A549 (cell line): Measurements from ENCODE around the gene SCO2. TPM values are rescaled to one million over a fixed set of nuclear protein-coding genes. Genes with fewer than 3 reads are reported as not detected.

Source experiments
- ATAC-seq, 2 experiments: fragments of 200-7000 bp in 1 of 2; fragments of >200 bp in 1 of 2; cut with Nextera tagmentation in 1 of 2; cut with Tn5 transposase in 1 of 2; 3 replicates each; pipeline versions ENCODE4 v1.8.0 to v1.9.1; 2018 to 2020; ENCODE audit warnings: mild to moderate bottlenecking in 1 of 2, moderate library complexity in 1 of 2
- CTCF ChIA-PET: fragments of 300-600 bp; sonication (Branson Sonifier 250); formaldehyde crosslinking; extraction: SDS; loops from one replicate; lab custom pipeline; 2021; ENCODE audit warnings: antibody characterized with exemption, inconsistent platforms; lab: Yijun Ruan, JAX
- POLR2A ChIA-PET: fragments of 350-600 bp; formaldehyde crosslinking; extraction: SDS; loops from one replicate; lab custom pipeline; 2021; ENCODE audit warnings: antibody characterized with exemption, inconsistent platforms; lab: Yijun Ruan, JAX
- DNase-seq, 2 experiments: peaks; one replicate each; pipeline versions ENCODE4 v3.0.0 to v3.0.0-alpha.2; 2011 to 2016; ENCODE audit warnings: low read depth in 1 of 2, low spot score in 1 of 2
- FAIRE-seq: peaks from 2 replicates; lab custom pipeline; 2011; peaks lifted over from hg19 to GRCh38; lab: Jason Lieb, UNC
- H3K27ac ChIP-seq, 2 experiments: fragments of >200 bp; sonication (Bioruptor Twin); formaldehyde crosslinking; 3 replicates each; pipeline ENCODE4 v1.5.1; 2016 to 2017
- H3K4me1 ChIP-seq: fragments of >200 bp; sonication (Bioruptor Twin); formaldehyde crosslinking; 3 replicates; pipeline ENCODE4 v1.6.1; 2016
- H3K4me2 ChIP-seq: fragments of >200 bp; sonication (Bioruptor Twin); formaldehyde crosslinking; 3 replicates; pipeline ENCODE4 v1.6.1; 2016
- H3K4me3 ChIP-seq: fragments of >200 bp; sonication (Bioruptor Twin); formaldehyde crosslinking; 3 replicates; pipeline ENCODE4 v1.5.1; 2016
- H3K9me3 ChIP-seq: fragments of >200 bp; sonication (Bioruptor Twin); formaldehyde crosslinking; 3 replicates; pipeline ENCODE4 v1.6.1; 2016
- BHLHE40 ChIP-seq: IDR thresholded peaks from 2 replicates; pipeline ENCODE4 v1.6.1; 2012; ENCODE audit warnings: low read depth, low read length, inconsistent platforms
- CBX2 ChIP-seq: fragments of 200-600 bp; sonication (generic); IDR thresholded peaks from 2 replicates; pipeline ENCODE4 v1.6.1; 2016; ENCODE audit warnings: low read depth, mild to moderate bottlenecking, borderline replicate concordance
- EHMT2 ChIP-seq: fragments of 200-600 bp; sonication (generic); IDR thresholded peaks from 2 replicates; pipeline ENCODE4 v1.6.1; 2016; ENCODE audit warnings: antibody characterized with exemption, low read depth, mild to moderate bottlenecking, moderate library complexity
- ESRRA ChIP-seq: fragments of 150-350 bp; IDR thresholded peaks from 2 replicates; pipeline ENCODE4 v1.6.1; 2014; ENCODE audit warnings: mild to moderate bottlenecking, low read length, borderline replicate concordance
- FOSL2 ChIP-seq, 2 experiments: fragments of 450-650 bp in 1 of 2; fragments of >200 bp in 1 of 2; sonication (Bioruptor Twin) in 1 of 2; formaldehyde crosslinking; IDR thresholded peaks; 2 replicates each; pipeline versions ENCODE4 v1.5.0 to v1.6.1; 2016 to 2020; ENCODE audit warnings: mild to moderate bottlenecking in 1 of 2, moderate library complexity in 1 of 2
- FOXS1 ChIP-seq: fragments of 250-450 bp; sonication (Bioruptor Pico); IDR thresholded peaks from 2 replicates; pipeline ENCODE4 v1.5.0; 2020; ENCODE audit warnings: mild to moderate bottlenecking, moderate library complexity
- GATA3 ChIP-seq: IDR thresholded peaks from 2 replicates; pipeline ENCODE4 v1.6.1; 2012; ENCODE audit warnings: borderline replicate concordance
- MAFK ChIP-seq: fragments of 450-650 bp; IDR thresholded peaks from 2 replicates; pipeline ENCODE4 v1.6.1; 2014; ENCODE audit not compliant: partially characterized antibody
- MAZ ChIP-seq: fragments of 150-350 bp; IDR thresholded peaks from 2 replicates; pipeline ENCODE4 v1.6.1; 2014; ENCODE audit warnings: antibody characterized with exemption, low read depth, low read length, borderline replicate concordance
- MYC ChIP-seq: IDR thresholded peaks from 2 replicates; pipeline ENCODE4 v1.6.1; 2012; ENCODE audit warnings: mild to moderate bottlenecking, inconsistent platforms, low read length, improper control_type of control experiment, borderline replicate concordance
- NPAS2 ChIP-seq: fragments of 250-450 bp; sonication (Bioruptor Pico); IDR thresholded peaks from 2 replicates; pipeline ENCODE4 v1.8.0; 2022; ENCODE audit warnings: mild to moderate bottlenecking, moderate library complexity, borderline replicate concordance
- PHF8 ChIP-seq: fragments of 200-600 bp; sonication (generic); IDR thresholded peaks from 2 replicates; pipeline ENCODE4 v1.6.1; 2016; ENCODE audit warnings: low read depth, mild to moderate bottlenecking, antibody characterized with exemption, moderate library complexity, borderline replicate concordance
- POLR2AphosphoS2 ChIP-seq: conservative IDR thresholded peaks from 2 replicates; pipeline ENCODE4 v1.6.1; 2012; ENCODE audit warnings: low read length, improper control_type of control experiment, inconsistent platforms
- RARB ChIP-seq: fragments of 250-450 bp; sonication (Bioruptor Pico); IDR thresholded peaks from 2 replicates; pipeline ENCODE4 v1.8.0; 2021; ENCODE audit warnings: mild to moderate bottlenecking, moderate library complexity
- RCOR1 ChIP-seq: fragments of 150-350 bp; IDR thresholded peaks from 2 replicates; pipeline ENCODE4 v1.6.1; 2014; ENCODE audit warnings: antibody characterized with exemption, low read length, low read depth
- RFX5 ChIP-seq: fragments of 450-650 bp; IDR thresholded peaks from 2 replicates; pipeline ENCODE4 v1.7.1; 2014; ENCODE audit warnings: antibody characterized with exemption, mild to moderate bottlenecking, moderate library complexity
- RNF2 ChIP-seq: fragments of 200-600 bp; sonication (generic); IDR thresholded peaks from 2 replicates; pipeline ENCODE4 v1.6.1; 2016; ENCODE audit warnings: low read depth, mild to moderate bottlenecking, antibody characterized with exemption, moderate library complexity, borderline replicate concordance
- TFCP2L1 ChIP-seq: fragments of 250-450 bp; sonication (Bioruptor Pico); IDR thresholded peaks from 2 replicates; pipeline ENCODE4 v1.5.0; 2021; ENCODE audit warnings: mild to moderate bottlenecking
- ZC3H11A ChIP-seq: fragments of 450-650 bp; IDR thresholded peaks from 2 replicates; pipeline ENCODE4 v1.6.1; 2014; ENCODE audit warnings: antibody characterized with exemption, mild to moderate bottlenecking
- ZFP36 ChIP-seq: fragments of 450-650 bp; IDR thresholded peaks from 2 replicates; pipeline ENCODE4 v1.6.1; 2014; ENCODE audit warnings: borderline replicate concordance; ENCODE audit not compliant: partially characterized antibody
- ZNF302 ChIP-seq: fragments of 250-450 bp; sonication (Bioruptor Pico); IDR thresholded peaks from 2 replicates; pipeline ENCODE4 v1.9.0; 2021; ENCODE audit warnings: inconsistent platforms, mild to moderate bottlenecking, moderate library complexity
- WGBS: methylation state at CpG from one replicate; pipeline ENCODE4 v1.1.6; 2017; ENCODE audit errors: missing lambda C conversion rate; 5-methylcytosine and 5-hydroxymethylcytosine counted together
- polyA plus RNA-seq, 4 experiments: library from polyadenylated mRNA; depleted of rRNA in 3 of 4; stranded (reverse); fragments of >200 nt; fragmentation: RNase III in 1 of 4; extraction: RNeasy Plus Mini Kit Qiagen cat#74134 plus additional on column Dnase treatment in 1 of 4; gene quantifications; 2 replicates in 3 of 4; 3 replicates in 1 of 4; pipeline ENCODE4 v1.2.3, GENCODE V29; 2011 to 2017
- TF ChIP-seq, protein P1 (sequence below): fragments of 250-450 bp; sonication (Bioruptor Pico); IDR thresholded peaks from 2 replicates; pipeline ENCODE4 v1.5.0; 2020; ENCODE audit warnings: low read depth, mild to moderate bottlenecking, moderate library complexity
- TF ChIP-seq, protein P2 (sequence below): fragments of 250-450 bp; sonication (Bioruptor Pico); IDR thresholded peaks from 2 replicates; pipeline ENCODE4 v1.5.0; 2021; ENCODE audit warnings: mild to moderate bottlenecking, moderate library complexity, borderline replicate concordance

SCO2 gene
- polyA plus RNA-seq, 2 of the 4 experiments (the other 2 are of a cell fraction): 0.37 to 1.7 TPM

DNA sequence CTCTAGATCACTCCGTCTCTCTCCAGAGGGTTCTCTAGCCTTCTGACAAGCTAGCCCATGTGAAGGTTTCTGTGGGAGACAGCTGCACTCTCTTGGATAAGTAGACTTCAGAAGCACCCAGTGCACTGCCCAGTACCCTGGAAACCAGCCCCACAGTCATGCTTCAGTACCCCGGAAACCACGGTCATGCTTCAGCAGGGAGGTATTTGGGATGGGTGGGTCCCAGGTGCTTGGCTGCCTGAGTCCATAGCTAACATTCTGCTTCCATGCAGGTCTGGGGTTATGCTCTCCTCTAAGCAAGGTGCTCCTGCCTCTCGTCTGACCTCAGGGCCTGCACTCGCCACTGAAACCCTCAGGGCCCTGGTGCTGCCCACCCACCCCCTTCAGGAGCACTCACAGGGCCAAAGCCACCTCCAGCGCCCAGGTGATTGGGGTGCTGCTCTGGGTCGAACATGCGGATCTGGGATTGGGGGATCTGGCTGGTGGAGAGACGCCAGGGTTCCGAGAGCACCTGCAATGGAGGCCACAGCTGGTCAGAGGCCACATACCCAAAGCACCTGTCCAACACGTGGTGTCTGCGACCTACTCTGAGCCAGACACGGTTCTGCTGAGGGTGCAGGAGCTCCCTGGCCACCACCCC lies 44.6 kb upstream of the SCO2 start:
- POLR2A ChIA-PET: no interaction called here
- TF ChIP-seq RCOR1 (no peak), GATA3 (no peak), NPAS2 (CRISPR knock-in tag) (no peak), ZFP36 (no peak), PHF8 (no peak), ZC3H11A (no peak), MAZ (no peak)
- TF ChIP-seq, protein P1, sequence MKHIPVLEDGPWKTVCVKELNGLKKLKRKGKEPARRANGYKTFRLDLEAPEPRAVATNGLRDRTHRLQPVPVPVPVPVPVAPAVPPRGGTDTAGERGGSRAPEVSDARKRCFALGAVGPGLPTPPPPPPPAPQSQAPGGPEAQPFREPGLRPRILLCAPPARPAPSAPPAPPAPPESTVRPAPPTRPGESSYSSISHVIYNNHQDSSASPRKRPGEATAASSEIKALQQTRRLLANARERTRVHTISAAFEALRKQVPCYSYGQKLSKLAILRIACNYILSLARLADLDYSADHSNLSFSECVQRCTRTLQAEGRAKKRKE: no peak
- TF ChIP-seq, all 56 proteins: peak for 0
- no peak overlapping the region for H3K4me3 ChIP-seq
- no peaks in the 10 kb centered on the region for H3K4me1 ChIP-seq
- ATAC-seq (no peak), DNase-seq (no peak), FAIRE-seq (no peak)
- CTCF ChIA-PET: interaction anchor here (0.6 to 3.0 kb wide), 3 partner anchors 34 to 102 kb away, joined by 3 to 10 read pairs (median 3); no protein-coding TSS in a partner anchor
- H3K4me2 ChIP-seq: no peak overlapping the region
- no peak overlapping the region for H3K27ac ChIP-seq
- H3K9me3 ChIP-seq: no peaks in the 10 kb centered on the region
- 87% methylated on average over 5 of the region's 13 CpGs for WGBS

DNA sequence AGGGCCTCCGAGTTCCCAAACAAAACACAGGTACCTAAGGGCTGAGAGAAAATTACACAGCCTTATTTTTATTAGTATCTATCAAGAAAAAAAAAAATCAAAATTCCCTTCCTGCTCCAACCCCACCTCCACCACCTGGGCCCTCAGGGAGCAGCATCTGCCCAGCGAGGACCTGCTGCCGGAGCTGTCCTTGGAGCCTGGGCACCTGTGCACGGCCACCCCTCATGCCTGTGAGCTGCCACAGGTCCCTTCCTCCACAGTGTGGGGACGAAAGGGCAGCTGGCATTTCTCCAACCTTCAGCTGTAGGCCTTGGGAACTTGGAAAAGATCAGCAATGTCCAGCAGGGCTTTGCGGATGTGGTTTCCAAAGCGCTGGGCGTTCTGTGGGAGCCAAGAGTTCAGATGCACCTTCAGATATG lies 43.7 kb upstream of the SCO2 start:
- Histone ChIP-seq H3K9me3 (no peaks in the 10 kb centered on the region), H3K27ac (no peak overlapping the region), H3K4me2 (no peak overlapping the region), H3K4me3 (no peak overlapping the region), H3K4me1 (no peaks in the 10 kb centered on the region)
- CTCF ChIA-PET: interaction anchor here (0.6 to 3.0 kb wide), 2 partner anchors 52 to 101 kb away, joined by 3 to 10 read pairs; no protein-coding TSS in a partner anchor
- DNase-seq (no peak), FAIRE-seq (no peak), ATAC-seq (no peak)
- WGBS: 89% methylated on average over 4 of the region's 8 CpGs
- TF ChIP-seq RFX5: no peak
- TF ChIP-seq CBX2: no peak
- no peak for TF ChIP-seq RARB (CRISPR knock-in tag)
- no peak for TF ChIP-seq MAFK
- TF ChIP-seq, protein P2, sequence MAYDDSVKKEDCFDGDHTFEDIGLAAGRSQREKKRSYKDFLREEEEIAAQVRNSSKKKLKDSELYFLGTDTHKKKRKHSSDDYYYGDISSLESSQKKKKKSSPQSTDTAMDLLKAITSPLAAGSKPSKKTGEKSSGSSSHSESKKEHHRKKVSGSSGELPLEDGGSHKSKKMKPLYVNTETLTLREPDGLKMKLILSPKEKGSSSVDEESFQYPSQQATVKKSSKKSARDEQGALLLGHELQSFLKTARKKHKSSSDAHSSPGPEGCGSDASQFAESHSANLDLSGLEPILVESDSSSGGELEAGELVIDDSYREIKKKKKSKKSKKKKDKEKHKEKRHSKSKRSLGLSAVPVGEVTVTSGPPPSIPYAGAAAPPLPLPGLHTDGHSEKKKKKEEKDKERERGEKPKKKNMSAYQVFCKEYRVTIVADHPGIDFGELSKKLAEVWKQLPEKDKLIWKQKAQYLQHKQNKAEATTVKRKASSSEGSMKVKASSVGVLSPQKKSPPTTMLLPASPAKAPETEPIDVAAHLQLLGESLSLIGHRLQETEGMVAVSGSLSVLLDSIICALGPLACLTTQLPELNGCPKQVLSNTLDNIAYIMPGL (CRISPR knock-in tag): no peak
- TF ChIP-seq BHLHE40: no peak
- no peak for TF ChIP-seq MYC
- no peak for TF ChIP-seq ZNF302
- TF ChIP-seq POLR2AphosphoS2: no peak
- TF ChIP-seq, protein P1: no peak
- TF ChIP-seq PHF8: no peak
- TF ChIP-seq EHMT2: no peak
- no peak for TF ChIP-seq ESRRA
- POLR2A ChIA-PET: no interaction called here

DNA sequence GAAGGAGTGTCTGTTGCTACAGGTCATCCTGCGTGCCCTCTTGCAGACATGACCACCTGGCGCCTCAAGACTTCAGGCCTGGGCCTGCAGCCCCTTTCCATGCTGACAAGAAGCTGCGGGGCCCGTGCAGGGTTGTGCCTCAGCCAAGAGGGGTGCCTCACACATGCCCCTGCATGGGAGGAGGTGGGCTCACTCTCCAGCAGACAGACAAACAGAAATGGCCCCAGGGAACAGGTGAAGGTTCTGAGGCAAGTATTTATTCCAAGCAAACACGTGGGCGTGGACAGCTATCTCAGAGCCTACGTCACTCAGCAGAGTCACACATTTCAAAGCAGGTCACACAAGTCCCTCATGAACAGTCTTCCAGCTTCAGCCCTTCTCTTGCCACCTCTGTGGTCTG lies 43.2 kb upstream of the SCO2 start:
- H3K4me2 ChIP-seq: no peak overlapping the region
- 94% methylated on average over 7 of the region's 7 CpGs for WGBS
- no peak overlapping the region for H3K27ac ChIP-seq
- ATAC-seq: no peak
- TF ChIP-seq POLR2AphosphoS2 (no peak), RNF2 (no peak), TFCP2L1 (CRISPR knock-in tag) (no peak), FOSL2 (IDR thresholded peaks at IDR 0.05) (no peak), FOSL2 (CRISPR knock-in tag; IDR thresholded peaks at IDR 0.05) (no peak), RARB (CRISPR knock-in tag) (no peak), ZC3H11A (no peak), FOXS1 (CRISPR knock-in tag) (no peak)
- TF ChIP-seq, all 56 proteins: peak for 0
- no peak for DNase-seq
- no peaks in the 10 kb centered on the region for H3K4me1 ChIP-seq
- FAIRE-seq: no peak
- POLR2A ChIA-PET: no interaction called here
- H3K4me3 ChIP-seq: no peak overlapping the region
- CTCF ChIA-PET: interaction anchor here (3.0 kb wide), 1 partner anchor 52 kb away, joined by 10 read pairs; no protein-coding TSS in a partner anchor
- H3K9me3 ChIP-seq: no peaks in the 10 kb centered on the region
